SU-DHL-6 (cell line): ENCODE results near the gene FYB1.

Source experiments
- H2AFZ ChIP-seq: fragments of 200-600 bp; sonication (generic); 2 replicates; pipeline ENCODE4 v1.6.1; 2014; ENCODE audit warnings: low read depth, mild to moderate bottlenecking, moderate library complexity, mixed read lengths, antibody characterized with exemption, low read length; ENCODE audit not compliant: severe bottlenecking
- H3F3A ChIP-seq: fragments of 200-600 bp; shearing (Covaris generic); 2 replicates; pipeline ENCODE4 v1.6.0; 2016; ENCODE audit warnings: antibody characterized with exemption, mild to moderate bottlenecking; ENCODE audit not compliant: insufficient read depth
- H3K27ac ChIP-seq: fragments of 200-600 bp; sonication (generic); 2 replicates; pipeline ENCODE4 v1.5.1; 2016; ENCODE audit warnings: low read depth, mild to moderate bottlenecking, low read length, moderate library complexity, mixed read lengths
- H3K27me3 ChIP-seq: fragments of 200-600 bp; sonication (generic), shearing (Covaris generic); 2 replicates; pipeline ENCODE4 v1.6.0; 2014; ENCODE audit warnings: mild to moderate bottlenecking, low read length
- H3K36me3 ChIP-seq: fragments of 200-600 bp; sonication (generic); 2 replicates; pipeline ENCODE4 v1.6.1; 2014; ENCODE audit warnings: mild to moderate bottlenecking, low read length, mixed read lengths
- H3K4me2 ChIP-seq: fragments of 300-600, 200-600 bp; shearing (Covaris generic), sonication (generic); 2 replicates; pipeline ENCODE4 v1.6.0; 2014; ENCODE audit warnings: low read length, low read depth, mild to moderate bottlenecking; ENCODE audit not compliant: poor library complexity, severe bottlenecking
- H3K4me3 ChIP-seq: fragments of 200-600 bp; sonication (generic); 2 replicates; pipeline ENCODE4 v1.5.1; 2014; ENCODE audit warnings: antibody characterized with exemption, low read length, mild to moderate bottlenecking, mixed read lengths; ENCODE audit not compliant: insufficient read depth, poor library complexity, severe bottlenecking
- H3K79me2 ChIP-seq: fragments of 200-600 bp; sonication (generic); 2 replicates; pipeline ENCODE4 v1.6.1; 2014; ENCODE audit warnings: mild to moderate bottlenecking, low read length, moderate library complexity; ENCODE audit not compliant: insufficient read depth
- H3K9ac ChIP-seq: fragments of 200-600 bp; sonication (generic); 2 replicates; pipeline ENCODE4 v1.7.0; 2014; ENCODE audit warnings: mild to moderate bottlenecking, low read length
- H3K9me2 ChIP-seq: fragments of 200-600 bp; sonication (generic); replicated peaks from 2 replicates; pipeline ENCODE4 v1.6.1; 2014; ENCODE audit warnings: low read length; ENCODE audit not compliant: insufficient read depth
- H3K9me3 ChIP-seq: fragments of 200-600 bp; sonication (generic); 2 replicates; pipeline ENCODE4 v1.6.1; 2014; ENCODE audit warnings: low read length, mixed read lengths; ENCODE audit not compliant: insufficient read depth
- H4K20me1 ChIP-seq: fragments of 200-600 bp; sonication (generic); 2 replicates; pipeline ENCODE4 v1.6.1; 2014; ENCODE audit warnings: low read depth, mild to moderate bottlenecking, antibody characterized with exemption, low read length, moderate library complexity, mixed read lengths
- CTCF ChIP-seq: fragments of 200-600 bp; sonication (generic); IDR thresholded peaks from one replicate; pipeline ENCODE4 v1.5.1; 2017; ENCODE audit warnings: antibody characterized with exemption, mild to moderate bottlenecking, low read length, moderate library complexity; ENCODE audit not compliant: insufficient read depth, poor library complexity, severe bottlenecking
- EZH2phosphoT487 ChIP-seq: fragments of 200-600 bp; sonication (generic), shearing (Covaris generic); conservative IDR thresholded peaks from 2 replicates; pipeline ENCODE4 v1.6.1; 2018; ENCODE audit warnings: mild to moderate bottlenecking, antibody characterized with exemption, low read length, moderate library complexity, mixed read lengths

Gene FYB1

GRCh38 chr5:39213447-39214207 lies 5.7 kb downstream of the FYB1 start:
- Histone ChIP-seq H3K9me2 (no peaks in the 10 kb centered on the region), H3K79me2 (no peaks in the 10 kb centered on the region), H3K9me3 (no peaks in the 10 kb centered on the region), H3K4me2 (no peak overlapping the region), H3K27me3 (no peaks in the 10 kb centered on the region), H3K27ac (no peak overlapping the region), H2AFZ (no peak overlapping the region), H3F3A (no peaks in the 10 kb centered on the region), H4K20me1 (no peaks in the 10 kb centered on the region), H3K36me3 (no peaks in the 10 kb centered on the region), H3K9ac (no peak overlapping the region), H3K4me3 (no peak overlapping the region)
- TF ChIP-seq CTCF (no peak), EZH2phosphoT487 (no peak)

- H3K4me2 ChIP-seq, result no peak overlapping the region
- no peaks in the 10 kb centered on the region for H3K9me3 ChIP-seq
- H3K27me3 ChIP-seq, result no peaks in the 10 kb centered on the region
- H3K4me3 ChIP-seq, result no peak overlapping the region
- TF ChIP-seq CTCF (no peak), EZH2phosphoT487 (no peak)
- H3F3A ChIP-seq, result no peaks in the 10 kb centered on the region
- H3K9me2 ChIP-seq, result no peaks in the 10 kb centered on the region
- H3K9ac ChIP-seq, result no peak overlapping the region
- no peaks in the 10 kb centered on the region for H3K79me2 ChIP-seq
- no peaks in the 10 kb centered on the region for H4K20me1 ChIP-seq
- no peak overlapping the region for H3K27ac ChIP-seq
- H3K36me3 ChIP-seq, result no peaks in the 10 kb centered on the region
- H2AFZ ChIP-seq, result no peak overlapping the region
Observed at GRCh38 chr5:39211773-39212172, 7.6 kb downstream of the FYB1 start.

DNA sequence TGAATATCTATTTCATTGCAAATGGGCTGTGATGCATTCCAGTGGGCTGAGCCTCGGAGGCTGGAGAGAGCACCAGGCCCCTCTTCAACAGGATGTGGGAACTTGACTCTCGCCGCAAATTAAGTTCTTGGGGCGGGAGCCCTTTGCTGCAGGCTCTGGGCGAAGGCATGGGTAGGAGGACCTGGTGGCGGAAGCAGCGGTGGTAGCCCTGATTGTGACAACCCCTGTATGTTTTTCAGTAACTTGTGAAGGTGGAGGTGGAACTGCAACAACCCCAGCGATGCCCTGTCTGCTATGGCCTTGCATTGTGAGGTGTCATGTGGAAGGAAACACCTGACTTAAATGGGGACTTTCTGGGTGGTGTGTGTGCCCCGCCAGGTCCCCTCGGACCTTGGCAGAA lies 9.4 kb downstream of the FYB1 start:
- Histone ChIP-seq H2AFZ (no peak overlapping the region), H3K27ac (no peak overlapping the region), H3F3A (no peaks in the 10 kb centered on the region), H3K9me3 (no peaks in the 10 kb centered on the region), H3K9me2 (no peaks in the 10 kb centered on the region), H3K9ac (no peak overlapping the region), H3K4me2 (no peak overlapping the region), H3K79me2 (no peaks in the 10 kb centered on the region), H3K36me3 (no peaks in the 10 kb centered on the region), H3K27me3 (no peaks in the 10 kb centered on the region), H3K4me3 (no peak overlapping the region), H4K20me1 (no peaks in the 10 kb centered on the region)
- TF ChIP-seq CTCF (no peak), EZH2phosphoT487 (no peak)
